HG03095 (cell line): ENCODE results near the gene ING5.
"Not testable (repeated sequence)": the region's sequence is repeated elsewhere in the genome, so short reads cannot be mapped to it uniquely, and the experiment has no call there.

Experiments used
- ATAC-seq: cut with Tn5 transposase; IDR thresholded peaks from one replicate; pipeline ENCODE4 v1.9.1; 2021; ENCODE audit warnings: moderate library complexity; ENCODE audit not compliant: unreplicated experiment

The ING5 gene

DNA sequence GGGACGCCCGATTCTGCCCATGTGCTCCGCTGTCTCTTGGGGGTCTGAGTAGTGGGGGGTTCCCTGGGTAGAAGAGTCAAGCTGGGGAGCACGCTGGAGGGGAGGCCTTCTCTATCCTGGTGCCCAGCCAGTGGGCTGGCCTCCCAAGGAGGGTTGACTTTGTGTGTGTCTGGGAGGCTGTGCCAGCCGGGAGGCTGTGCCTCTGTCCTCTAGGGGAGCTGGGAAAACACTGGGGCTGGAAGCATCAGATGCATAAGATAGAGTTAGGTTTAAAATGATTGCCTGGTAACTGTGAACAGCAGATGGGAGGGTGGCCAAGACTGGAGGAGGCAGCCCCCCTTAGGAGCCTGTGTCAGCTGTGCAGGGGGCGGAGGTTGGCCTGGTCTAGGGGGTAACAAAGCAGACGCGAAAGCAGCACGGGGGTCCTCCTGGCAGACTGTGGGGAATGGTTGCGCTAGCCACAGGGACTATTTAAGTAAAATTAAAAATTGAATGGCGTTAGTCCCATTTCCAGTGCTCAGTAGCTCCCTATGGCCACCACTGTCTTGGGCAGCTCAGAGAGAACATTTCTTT, 1.3 kb downstream of the ING5 start:
- ATAC-seq: no peak

DNA sequence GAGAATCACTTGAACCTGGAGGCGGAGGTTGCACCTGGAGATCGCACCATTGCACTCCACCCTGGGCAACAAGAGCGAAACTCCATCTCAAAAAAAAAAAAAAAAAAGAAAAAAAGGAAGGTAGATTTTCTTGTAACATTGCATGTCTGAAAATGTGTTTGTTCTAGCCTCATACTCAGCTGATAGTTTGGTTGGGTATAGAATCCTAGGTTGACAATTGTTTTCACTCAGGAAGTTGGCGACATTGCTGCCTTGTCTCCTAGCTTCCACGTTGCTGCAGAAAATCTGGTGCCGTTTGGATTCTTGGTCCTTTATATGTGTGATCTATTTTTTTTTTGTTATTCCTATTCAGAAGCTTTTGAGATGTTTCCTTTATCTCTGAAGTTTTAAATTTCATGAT, 4.7 kb downstream of the ING5 start:
- no peak for ATAC-seq

DNA sequence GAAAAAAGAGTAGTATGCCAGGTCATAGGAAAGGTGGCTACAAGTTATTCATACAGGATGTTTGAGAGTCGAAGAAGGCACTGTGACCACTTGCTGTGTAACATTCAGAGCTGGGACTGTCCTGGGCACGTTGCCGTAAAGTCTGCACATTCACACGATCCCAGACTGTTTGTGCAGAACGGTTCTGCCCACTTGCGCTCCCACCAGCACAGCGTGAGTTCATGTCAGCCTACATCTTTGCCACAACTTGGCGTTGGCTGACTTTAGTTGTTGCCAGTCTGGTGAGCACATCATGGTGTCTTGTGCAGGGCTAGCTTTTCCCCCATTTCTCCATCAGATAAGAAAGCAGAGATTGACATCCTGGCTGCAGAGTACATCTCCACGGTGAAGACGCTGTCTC, 7.0 kb downstream of the ING5 start:
- ATAC-seq: no peak

DNA sequence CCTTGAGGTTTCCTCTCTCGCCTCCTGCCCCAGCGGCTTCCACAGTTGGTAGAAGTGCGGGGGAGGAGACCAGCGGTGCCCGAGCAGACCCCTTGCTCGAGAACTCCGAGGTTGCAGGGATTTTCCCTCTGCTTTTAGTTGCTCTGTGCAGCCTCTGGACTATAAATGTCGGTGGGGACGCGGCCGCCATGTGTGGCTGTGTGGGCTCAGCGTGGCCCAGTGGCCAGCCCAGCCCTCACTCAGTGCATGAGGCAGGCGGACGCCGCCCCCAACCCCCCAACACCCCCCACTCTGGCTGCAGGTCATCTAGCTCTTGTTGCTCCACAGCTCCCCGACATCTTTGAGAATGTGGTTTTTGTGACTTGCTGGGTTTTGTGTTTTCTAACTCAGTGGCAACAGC, 17.3 kb downstream of the ING5 start:
- ATAC-seq: no peak

DNA sequence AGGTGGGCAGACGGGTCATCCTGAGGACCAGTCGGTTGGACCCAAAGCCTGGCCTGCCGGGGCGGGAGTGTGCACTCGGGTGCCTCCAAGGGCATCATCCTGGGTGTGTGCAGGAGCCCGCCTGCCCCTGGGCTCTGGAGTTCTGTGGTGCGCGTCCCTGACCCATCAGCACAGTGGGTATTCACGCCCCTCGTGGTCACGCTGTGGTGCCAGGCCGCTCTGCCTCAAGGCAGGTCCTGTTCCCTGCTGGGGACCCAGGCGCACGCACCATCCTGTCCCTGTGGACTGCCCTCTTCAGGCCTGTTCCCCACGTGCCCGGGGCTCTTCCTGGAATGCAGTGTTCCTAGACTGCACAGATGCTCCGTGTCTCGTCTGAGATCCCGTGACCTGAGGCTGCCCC, 18.3 kb downstream of the ING5 start:
- ATAC-seq: no peak

DNA sequence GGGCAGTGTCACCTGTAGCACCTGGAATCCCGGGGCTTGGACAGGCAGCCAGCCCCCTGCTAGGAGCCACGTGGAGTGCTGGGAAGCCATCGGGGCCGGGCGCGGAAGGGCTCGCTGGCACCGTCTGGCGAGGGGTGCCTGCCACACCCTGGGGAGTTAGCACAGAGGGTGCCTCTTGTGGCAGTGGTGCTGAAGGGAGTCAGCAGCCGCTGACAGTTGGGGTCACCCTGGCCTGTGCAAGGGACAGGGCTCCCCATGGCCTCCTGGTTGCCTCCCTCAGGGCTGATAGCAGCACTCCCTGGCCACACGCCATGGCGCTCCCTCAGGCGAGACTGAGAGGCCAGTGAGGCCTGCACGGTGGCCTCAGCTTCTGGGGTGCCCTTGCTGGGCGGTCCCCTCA, 18.7 kb downstream of the ING5 start:
- ATAC-seq: no peak

DNA sequence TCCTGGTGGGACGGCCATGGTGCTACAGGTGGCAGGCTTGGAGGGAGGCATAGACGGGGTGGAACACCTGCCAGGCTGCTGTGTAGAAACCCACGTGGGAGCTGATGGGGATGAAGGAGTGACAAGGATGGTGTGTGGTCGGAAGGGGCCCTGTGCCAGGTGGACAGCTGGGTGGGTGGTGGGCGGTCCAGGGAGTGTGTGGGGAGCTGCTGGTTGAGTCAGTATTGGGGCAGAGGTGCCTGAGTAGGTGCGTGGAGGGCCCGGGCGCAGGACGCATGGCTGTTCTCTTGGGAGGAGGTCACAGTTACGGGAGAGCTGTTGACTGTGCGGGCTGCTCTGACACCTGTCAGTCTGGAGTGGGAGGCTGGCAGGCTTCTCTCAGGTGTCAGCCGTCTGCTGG, 20.0 kb downstream of the ING5 start:
- ATAC-seq: no peak

DNA sequence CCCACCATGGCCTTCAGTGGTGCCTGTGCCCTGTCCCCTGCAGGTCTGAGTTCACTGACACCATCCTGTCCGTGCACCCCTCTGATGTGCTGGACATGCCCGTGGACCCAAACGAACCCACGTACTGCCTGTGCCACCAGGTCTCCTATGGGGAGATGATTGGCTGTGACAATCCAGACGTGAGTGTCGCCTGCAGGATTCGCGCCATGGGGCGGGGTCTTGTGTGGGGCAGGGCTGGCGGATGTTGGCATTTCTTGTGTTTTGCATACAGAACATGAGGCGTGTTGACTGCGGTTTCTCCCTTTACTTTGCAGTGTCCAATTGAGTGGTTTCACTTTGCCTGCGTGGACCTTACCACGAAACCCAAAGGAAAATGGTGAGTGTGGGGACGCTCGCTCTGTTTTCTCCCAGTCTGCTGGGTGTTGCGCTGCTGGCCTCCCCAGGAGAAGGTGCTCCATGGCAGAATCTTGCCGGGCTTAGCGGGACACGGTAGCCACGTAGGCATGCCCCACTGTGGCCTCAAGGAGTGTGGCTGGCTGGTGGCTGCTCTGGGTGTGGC, 21.1 kb downstream of the ING5 start:
- ATAC-seq: no peak

DNA sequence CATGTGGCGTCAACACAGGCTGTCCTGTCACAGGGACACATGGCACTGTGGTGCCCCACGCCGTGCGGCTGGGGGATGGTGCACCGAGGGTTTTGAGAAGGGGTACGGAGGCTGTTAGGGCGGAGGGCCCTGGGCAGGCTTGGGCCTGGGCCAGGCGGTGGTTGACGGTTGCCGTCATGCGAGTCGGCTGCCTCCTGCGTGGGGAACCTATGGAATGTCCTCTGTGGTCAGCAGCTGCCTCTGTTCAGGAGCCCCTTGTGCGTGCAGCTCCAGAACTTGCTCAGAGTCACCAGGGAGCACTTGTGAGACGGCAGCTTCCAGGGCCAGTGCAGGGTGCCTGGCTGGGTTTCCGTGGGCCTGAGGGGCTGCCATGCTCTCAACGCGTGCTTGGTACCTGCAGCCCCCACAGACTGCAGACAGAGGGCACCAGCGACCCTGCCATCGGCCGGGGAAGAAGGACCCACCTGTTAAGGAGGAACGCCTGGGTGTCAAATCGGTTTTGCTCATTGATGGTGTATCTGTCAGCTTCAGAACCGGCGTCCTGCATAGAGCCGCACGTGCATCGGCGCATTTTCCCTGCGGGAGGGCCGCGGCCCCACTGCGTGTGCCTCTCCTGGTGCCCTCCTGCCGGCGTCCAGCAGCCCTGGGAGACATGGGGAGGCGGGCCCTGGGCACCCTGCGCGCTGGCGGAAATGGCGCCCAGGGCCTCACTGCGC, 22.6 kb downstream of the ING5 start:
- no peak for ATAC-seq

DNA sequence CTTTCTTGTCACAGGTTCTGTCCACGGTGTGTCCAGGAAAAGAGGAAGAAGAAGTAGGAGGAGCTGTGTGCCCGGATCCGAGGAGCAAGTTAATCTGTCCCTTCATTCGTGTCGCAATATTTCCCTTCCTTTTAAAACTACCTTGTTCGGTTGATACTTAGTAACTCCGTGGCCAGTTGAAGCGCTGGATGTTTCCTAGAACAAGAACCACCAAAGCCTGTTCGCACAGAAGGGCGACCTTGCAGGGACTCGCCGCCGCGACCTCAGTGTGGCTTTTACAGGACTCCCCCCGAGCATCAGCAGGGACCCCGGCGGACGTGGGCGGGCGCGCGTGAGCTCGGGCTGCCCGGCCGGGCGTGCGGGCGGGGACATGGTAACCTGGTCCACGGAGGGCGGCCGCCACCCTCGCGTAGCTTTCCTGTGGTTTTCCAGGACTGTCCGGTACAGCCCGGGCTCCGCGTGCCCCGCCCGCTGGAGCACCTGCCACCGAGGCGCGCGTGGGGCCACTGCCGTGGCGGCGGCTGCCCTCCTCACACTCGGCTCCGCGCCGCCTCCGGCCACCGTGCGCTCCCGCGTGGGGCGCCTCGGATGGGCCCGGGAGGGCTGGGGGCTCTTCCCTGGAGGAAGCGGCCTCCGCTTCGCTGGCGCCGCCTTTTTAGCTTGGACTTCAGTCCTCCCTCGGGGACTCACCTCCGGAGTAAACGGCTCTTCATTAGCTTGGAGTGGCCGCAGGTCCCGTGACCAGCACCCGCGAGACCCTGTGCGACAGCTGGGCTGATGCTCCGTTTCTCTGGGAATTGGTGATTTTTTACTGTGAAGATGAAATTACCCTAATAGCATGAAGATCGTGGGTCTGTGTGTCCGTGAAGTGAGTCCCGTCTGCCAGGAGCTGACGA, 23.4 kb downstream of the ING5 start:
- no peak for ATAC-seq

DNA sequence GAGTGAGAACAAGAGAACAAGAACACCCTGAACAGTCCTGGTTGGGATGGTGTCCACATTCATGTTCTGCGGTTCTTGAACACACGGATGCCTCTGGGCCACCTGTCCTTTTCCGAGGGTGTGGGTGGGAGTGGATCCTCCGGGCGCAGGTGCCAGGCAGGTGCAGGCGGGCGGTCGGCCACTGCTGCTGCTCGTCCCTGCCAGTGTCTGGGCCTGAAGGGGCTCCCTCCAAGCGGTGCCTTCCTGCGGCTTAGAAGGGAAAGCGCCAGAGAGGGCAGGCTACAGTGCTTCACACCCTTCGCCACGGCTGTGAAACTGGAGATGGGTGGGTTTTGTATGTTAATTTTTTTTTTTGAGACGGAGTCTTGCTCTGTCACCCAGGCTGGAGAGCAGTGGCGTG, 24.6 kb downstream of the ING5 start:
- ATAC-seq: no peak

DNA sequence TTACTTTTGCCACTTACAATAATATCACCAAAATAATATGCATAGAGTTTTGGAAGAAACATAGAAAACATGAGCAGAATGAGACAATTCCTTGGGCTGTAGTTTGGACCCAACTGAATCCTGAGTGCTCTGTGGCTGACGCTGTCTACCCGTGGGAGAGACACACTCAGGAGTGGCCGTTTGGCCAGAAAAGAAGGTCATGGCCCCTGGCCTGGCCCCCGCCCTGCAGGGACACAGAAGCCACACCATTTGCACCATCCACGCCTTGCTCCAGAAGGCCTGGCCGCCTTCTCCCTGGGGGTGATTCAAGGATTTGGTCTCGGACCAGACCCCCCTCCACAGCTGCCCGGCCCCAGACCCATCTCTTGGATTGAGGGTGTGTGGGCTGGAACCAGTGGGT, 26.2 kb downstream of the ING5 start:
- ATAC-seq: no peak

DNA sequence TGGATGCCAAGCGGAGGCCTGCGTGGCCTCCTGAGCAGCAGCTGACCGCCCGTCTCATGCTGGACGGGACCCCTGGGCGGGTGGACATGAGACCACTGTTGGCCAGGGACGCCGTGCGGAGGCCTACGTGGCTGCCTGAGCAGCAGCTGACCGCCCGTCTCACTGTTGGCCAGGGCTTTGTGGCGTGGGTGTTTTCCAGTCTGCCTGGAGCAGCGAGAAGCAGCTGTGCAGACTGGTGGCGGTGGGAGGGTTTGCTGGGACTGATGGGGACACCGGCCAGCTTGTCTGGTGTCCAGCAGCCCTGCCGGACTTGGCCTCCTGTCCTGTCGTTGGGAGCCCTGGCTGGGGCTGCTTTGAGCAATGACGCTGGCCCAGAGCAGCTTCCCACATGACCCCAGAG, 26.8 kb downstream of the ING5 start:
- no peak for ATAC-seq

DNA sequence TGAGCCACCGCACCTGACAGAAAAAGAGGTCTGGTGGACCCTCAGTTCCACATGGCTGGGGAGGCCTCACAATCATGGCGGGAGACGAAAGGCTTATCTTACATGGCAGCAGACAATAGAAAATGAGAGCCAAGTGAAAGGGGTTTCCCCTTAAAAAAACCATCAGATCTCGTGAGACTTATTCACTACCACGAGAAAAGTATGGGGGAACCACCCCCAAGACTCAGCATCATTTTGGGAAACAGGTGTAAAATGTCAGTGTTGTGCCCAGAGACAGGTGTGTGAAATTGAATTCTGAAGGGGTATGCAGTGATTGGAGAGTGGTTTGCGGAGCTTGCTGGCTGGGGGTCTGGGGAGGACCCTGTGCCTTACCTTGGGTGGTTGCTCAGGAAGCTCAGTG, 28.0 kb downstream of the ING5 start:
- ATAC-seq: no peak

DNA sequence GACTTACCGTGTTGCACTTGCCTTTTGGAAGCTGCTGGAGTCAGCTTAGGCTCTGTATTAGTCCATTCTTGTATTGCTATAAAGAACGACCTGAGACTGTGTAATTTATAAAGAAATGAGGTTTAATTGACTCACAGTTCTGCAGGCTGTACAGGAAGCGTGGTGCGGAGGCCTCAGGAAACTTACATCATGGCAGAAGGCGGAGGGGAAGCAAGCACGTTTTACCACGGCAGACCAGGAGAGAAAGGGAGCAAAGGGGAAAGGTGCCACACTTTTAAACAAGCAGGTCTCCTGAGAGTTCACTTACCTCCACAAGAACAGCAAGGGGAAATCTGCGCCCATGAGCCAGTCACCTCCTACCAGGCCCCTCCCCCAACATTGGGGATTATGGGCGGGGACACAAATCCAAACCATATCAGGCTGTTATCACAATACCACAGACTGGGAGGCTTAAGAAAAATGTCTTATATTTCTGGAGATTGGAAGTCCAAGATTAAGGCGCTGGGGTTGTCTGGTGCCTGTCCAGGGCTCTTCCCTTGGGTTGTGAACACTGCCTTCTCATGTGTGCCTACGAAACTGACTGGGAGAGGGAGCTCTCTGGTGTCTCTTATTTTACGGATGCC, 28.9 kb downstream of the ING5 start:
- ATAC-seq: no peak

DNA sequence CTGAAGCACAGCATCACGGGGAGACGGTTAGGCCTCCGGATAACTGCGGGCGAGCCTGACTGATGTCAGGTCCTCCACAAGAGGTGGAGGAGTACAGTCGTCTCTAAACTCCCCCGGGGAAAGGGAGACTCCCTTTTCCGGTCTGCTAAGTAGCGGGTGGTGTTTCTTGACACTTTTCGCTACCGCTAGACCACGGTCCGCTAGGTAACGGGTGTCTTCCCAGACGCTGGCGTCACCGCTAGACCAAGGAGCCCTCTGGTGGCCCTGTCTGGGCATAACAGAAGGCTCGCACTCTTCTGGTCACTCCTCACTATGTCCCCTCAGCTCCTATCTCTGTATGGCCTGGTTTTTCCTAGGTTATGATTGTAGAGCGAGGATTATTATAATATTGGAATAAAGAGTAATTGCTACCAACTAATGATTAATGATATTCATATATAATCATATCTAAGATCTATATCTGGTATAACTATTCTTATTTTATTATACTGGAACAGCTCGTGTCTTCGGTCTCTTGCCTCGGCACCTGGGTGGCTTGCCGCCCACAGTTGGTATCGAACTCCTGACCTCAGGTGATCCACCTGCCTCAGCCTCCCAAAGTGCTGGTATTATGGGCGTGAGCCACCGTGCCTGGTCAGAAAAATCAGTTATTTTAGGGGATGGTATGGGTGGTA, 30.8 kb downstream of the ING5 start:
- ATAC-seq: not testable (repeated sequence)

DNA sequence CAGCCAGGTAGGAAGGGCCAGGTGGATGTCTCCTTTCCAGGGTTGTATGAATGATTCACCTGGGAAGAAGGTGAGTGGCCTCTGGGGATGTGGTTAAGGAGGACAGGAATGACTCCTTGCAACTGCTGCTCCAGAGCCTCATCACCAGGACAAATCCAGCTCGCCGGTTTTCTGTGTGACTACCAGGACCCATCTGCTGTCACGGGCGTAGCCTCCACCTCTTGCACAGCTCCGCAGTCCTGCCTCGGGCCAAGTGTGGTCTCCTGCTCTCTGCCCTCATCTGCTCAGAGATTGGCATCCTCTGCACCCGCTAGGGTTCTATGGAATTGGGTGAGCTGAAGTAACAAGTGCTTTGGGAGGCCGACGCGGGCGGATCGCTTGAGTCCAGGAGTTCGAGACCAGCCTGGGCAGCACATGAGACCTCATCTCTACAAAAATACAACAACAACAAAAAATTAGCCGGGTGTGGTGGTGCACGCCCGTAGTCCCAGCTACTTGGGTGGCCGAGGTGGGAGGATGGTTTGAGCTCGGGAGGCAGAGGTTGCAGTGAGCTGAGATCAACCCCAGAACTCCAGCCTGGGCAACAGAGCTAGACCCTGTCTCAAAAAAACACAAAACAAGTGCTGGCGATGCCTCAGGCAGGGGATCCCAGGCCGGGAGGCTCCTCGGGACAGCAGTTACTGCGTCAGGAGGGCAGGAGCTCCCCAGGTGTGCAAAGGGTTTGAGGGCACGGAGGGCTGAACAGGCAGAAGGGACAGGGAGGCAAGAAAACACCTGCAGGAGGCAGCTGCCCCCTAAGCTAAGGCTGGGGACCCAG, 31.8 kb downstream of the ING5 start:
- ATAC-seq: no peak

DNA sequence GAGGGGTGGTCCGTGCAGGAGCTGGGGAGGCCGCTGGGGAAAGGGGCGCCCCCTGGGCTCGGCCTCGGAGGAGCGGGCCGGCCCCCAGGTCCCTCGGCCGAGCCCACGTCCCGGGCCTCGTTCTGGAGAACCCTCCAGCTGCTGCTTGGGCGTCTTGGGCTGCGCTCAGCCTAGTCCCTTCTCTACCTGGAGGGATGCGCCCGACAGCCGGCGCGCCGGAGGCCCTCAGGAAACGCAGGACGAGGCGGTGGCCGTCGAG, 32.3 kb downstream of the ING5 start:
- ATAC-seq: peak; percentile 25

DNA sequence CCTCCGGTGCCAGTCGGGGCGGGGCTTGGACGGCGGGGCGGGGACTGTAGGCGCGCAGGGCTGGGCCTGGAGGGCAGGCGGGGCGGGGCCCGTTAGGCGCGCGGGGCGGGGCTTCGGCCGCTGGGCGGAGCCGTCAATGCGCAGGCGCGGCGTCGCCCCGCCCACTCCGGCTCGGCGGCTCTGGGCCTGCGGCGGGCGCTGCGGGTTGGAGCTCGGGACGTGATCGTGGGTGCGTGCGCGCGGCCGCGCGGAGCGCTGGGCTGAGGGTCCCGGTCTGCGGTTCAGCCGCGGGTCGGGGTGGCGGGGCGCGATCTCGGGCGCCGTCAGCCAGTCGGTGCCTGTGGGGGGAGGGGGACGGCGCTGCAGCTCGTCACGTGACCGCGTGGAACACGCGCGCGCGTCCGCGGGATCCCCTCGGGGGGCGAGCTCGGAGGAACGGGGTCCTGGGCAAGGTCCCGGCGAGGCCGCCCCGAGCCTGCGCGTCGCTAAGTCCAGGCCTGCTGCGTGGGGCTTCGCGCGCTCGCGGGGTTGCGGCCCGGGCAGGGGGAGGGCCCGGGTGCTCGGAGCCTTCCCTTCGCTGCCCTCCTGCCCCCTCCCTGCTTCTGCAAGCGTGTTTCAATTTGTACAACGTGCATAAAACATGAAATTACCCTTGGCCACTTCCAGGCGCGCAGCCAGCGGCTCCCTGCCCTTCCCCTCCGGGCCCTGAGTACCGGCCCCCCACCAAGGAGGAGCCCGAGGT, 32.8 kb downstream of the ING5 start, which contains the start of gene D2HGDH:
D2HGDH (plus strand) TSS at position 164 of the 742 bp plus-strand sequence. CDS start 595 bp downstream, outside the sequence.
- peak; percentile 67 for ATAC-seq
